K562 (cell line): Measurements from ENCODE around the gene PIGL. TPM values are rescaled to one million over a fixed set of nuclear protein-coding genes. Genes with fewer than 3 reads are reported as not detected.
"Not testable (repeated sequence)": the region's sequence is repeated elsewhere in the genome, so short reads cannot be mapped to it uniquely, and the experiment has no call there.

Experiments used
- ATAC-seq: fragments of 200-7000 bp; cut with Tn5 transposase; 3 replicates; pipeline ENCODE4 v1.9.1; 2020; ENCODE audit warnings: moderate library complexity
- BruUV-seq: library from RNA; stranded (reverse); fragments of 400-500 nt; replicated peaks from 2 replicates; lab custom pipeline; 2021; lab: Mats Ljungman, UMichigan
- CTCF ChIA-PET: fragments of 300-600 bp; formaldehyde crosslinking; extraction: SDS; loops from one replicate; lab custom pipeline; 2021; ENCODE audit warnings: low intra/inter-chr PET ratio; lab: Yijun Ruan, JAX
- POLR2A ChIA-PET: fragments of 300-600, 350-650 bp; sonication (Branson Sonifier 250); formaldehyde crosslinking; extraction: SDS; loops from one replicate; lab custom pipeline; 2021; ENCODE audit warnings: antibody characterized with exemption, inconsistent platforms; lab: Yijun Ruan, JAX
- DNase-seq, 4 experiments: peaks; one replicate each; pipeline versions ENCODE4 v3.0.0 to v3.0.0-alpha.2; 2011 to 2018; ENCODE audit warnings: low spot score in 3 of 4, mixed read lengths in 3 of 4; ENCODE audit errors: extremely low read depth in 1 of 4
- FAIRE-seq: peaks from 2 replicates; lab custom pipeline; 2011; peaks lifted over from hg19 to GRCh38; lab: Jason Lieb, UNC
- H2AFZ ChIP-seq: 2 replicates; pipeline ENCODE4 v1.6.0; 2011; ENCODE audit warnings: low read depth, low read length, control low read depth, inconsistent platforms
- H3K27ac ChIP-seq: fragments of 200-600 bp; 3 replicates; pipeline ENCODE4 v1.8.0; 2011; ENCODE audit warnings: low read depth, mild to moderate bottlenecking, control low read depth, inconsistent platforms, low read length, moderate library complexity, mixed read lengths; ENCODE audit errors: extremely low read depth
- H3K27me3 ChIP-seq, 2 experiments: fragments of 300-600 bp in 1 of 2; 2 replicates in 1 of 2; 3 replicates in 1 of 2; pipeline versions ENCODE4 v1.6.0 to v1.8.0; 2011; ENCODE audit warnings: inconsistent platforms in 2 of 2, low read length in 2 of 2, mild to moderate bottlenecking in 1 of 2, mixed read lengths in 1 of 2, moderate library complexity in 1 of 2; ENCODE audit not compliant: control insufficient read depth in 2 of 2, insufficient read depth in 2 of 2
- H3K36me3 ChIP-seq: fragments of 300-600 bp; 3 replicates; pipeline ENCODE4 v1.8.0; 2011; ENCODE audit warnings: mild to moderate bottlenecking, low read length, inconsistent platforms; ENCODE audit not compliant: control insufficient read depth, insufficient read depth
- H3K4me1 ChIP-seq, 2 experiments: fragments of 200-600 bp in 1 of 2; replicated peaks in 1 of 2; 2 replicates in 1 of 2; 3 replicates in 1 of 2; pipeline versions ENCODE4 v1.5.1 to v1.8.0; 2011; ENCODE audit warnings: inconsistent platforms in 2 of 2, low read length in 2 of 2, mild to moderate bottlenecking in 1 of 2, mixed read lengths in 1 of 2, moderate library complexity in 1 of 2; ENCODE audit not compliant: control insufficient read depth in 2 of 2, insufficient read depth in 2 of 2
- H3K4me2 ChIP-seq: 2 replicates; pipeline ENCODE4 v1.6.1; 2011; ENCODE audit warnings: low read length, control low read depth, inconsistent platforms, mixed read lengths; ENCODE audit not compliant: insufficient read depth
- H3K4me3 ChIP-seq: fragments of 200-600 bp; sonication (generic), shearing (Covaris generic); 2 replicates; pipeline ENCODE4 v1.5.1; 2016; ENCODE audit warnings: control low read depth, inconsistent platforms
- H3K79me2 ChIP-seq: fragments of 200-600 bp; 3 replicates; pipeline ENCODE4 v1.8.0; 2011; ENCODE audit warnings: low read length, inconsistent platforms; ENCODE audit not compliant: control insufficient read depth, insufficient read depth
- H3K9ac ChIP-seq, 2 experiments: 2 replicates each; pipeline versions ENCODE4 v1.6.0 to v1.6.1; 2011; ENCODE audit warnings: low read depth in 2 of 2, low read length in 2 of 2, control low read depth in 1 of 2, inconsistent platforms in 1 of 2, mild to moderate bottlenecking in 1 of 2, mixed read lengths in 1 of 2; ENCODE audit not compliant: insufficient read depth in 1 of 2
- H3K9me1 ChIP-seq: one replicate; pipeline ENCODE4 v1.6.0; 2011; ENCODE audit warnings: inconsistent platforms, mild to moderate bottlenecking, low read length, moderate library complexity; ENCODE audit not compliant: control insufficient read depth, insufficient read depth
- H3K9me3 ChIP-seq: replicated peaks from 2 replicates; pipeline ENCODE4 v1.5.1; 2011; ENCODE audit warnings: low read depth, low read length, inconsistent platforms; ENCODE audit not compliant: control insufficient read depth, insufficient read depth
- H4K20me1 ChIP-seq: replicated peaks from 2 replicates; pipeline ENCODE4 v1.6.1; 2011; ENCODE audit warnings: low read length, inconsistent platforms, mixed read lengths; ENCODE audit not compliant: control insufficient read depth, insufficient read depth
- RAD51 ChIP-seq: fragments of 450-650 bp; IDR thresholded peaks from 2 replicates; pipeline ENCODE4 v1.7.1; 2016; ENCODE audit warnings: low read depth, mild to moderate bottlenecking, borderline replicate concordance
- SPI1 ChIP-seq: IDR thresholded peaks from 2 replicates; pipeline ENCODE4 v1.6.1; 2011; ENCODE audit warnings: low read depth, low read length, control low read depth, borderline replicate concordance
- STAT5A ChIP-seq: IDR thresholded peaks from 2 replicates; pipeline ENCODE4 v1.6.1; 2012; ENCODE audit warnings: low read length, inconsistent platforms, borderline replicate concordance
- TFAM ChIP-seq: fragments of 250-450 bp; sonication (Bioruptor Pico); conservative IDR thresholded peaks from 2 replicates; pipeline ENCODE4 v1.5.0; 2021; ENCODE audit warnings: mild to moderate bottlenecking, moderate library complexity
- WGBS: fragments of 100-300 bp; shearing (Covaris generic); methylation state at CpG from one replicate; pipeline ENCODE4 v1.1.6; 2016; ENCODE audit warnings: low coverage, mixed read lengths; ENCODE audit not compliant: insufficient coverage; ENCODE audit errors: missing lambda C conversion rate; 5-methylcytosine and 5-hydroxymethylcytosine counted together
- in situ Hi-C: fragments of 300-500 bp; cut with MboI; formaldehyde crosslinking; loops from 4 replicates; pipeline ENCODE4 v1.15.0; 2018; ENCODE audit warnings: inconsistent platforms, mixed read lengths
- intact Hi-C: fragments of 100-400 bp; cut with micrococcal nuclease; formaldehyde crosslinking; loops from 2 replicates; pipeline ENCODE4 v1.14.2; 2022
- polyA plus RNA-seq, 8 experiments: library from polyadenylated mRNA; depleted of rRNA in 4 of 8; stranded (reverse) in 5 of 8; unstranded in 3 of 8; fragments of >200 nt; fragmentation: Nextera tagmentation in 2 of 8; fragmentation: Illumina TruSeq in 1 of 8; extraction: Ambion mirVana in 2 of 8; extraction: Trizol in 1 of 8; gene quantifications; 2 replicates each; pipeline versions ENCODE4 v1.2.1 to v1.2.3, GENCODE V29; 2011 to 2014; ENCODE audit warnings: inconsistent platforms in 1 of 8, missing spikeins in 1 of 8
- total RNA-seq, 7 experiments: library from RNA; depleted of rRNA in 6 of 7; stranded (reverse); fragments of >200 nt in 6 of 7; fragmentation: Illumina TruSeq in 2 of 7; extraction: Trizol in 2 of 7; gene quantifications; 2 replicates each; pipeline versions ENCODE4 v1.2.1 to v1.2.3, GENCODE V29; 2011 to 2021; ENCODE audit warnings: low replicate concordance in 1 of 7
- TF ChIP-seq, protein P1 (sequence below): fragments of 200-800 bp; sonication (Bioruptor generic); IDR thresholded peaks from 2 replicates; pipeline ENCODE4 v1.6.1; 2016; ENCODE audit warnings: missing genetic modification characterization, missing compliant biosample characterization
- TF ChIP-seq, protein P2 (sequence below), 2 experiments: fragments of 450-650 bp in 1 of 2; sonication (generic) in 1 of 2; formaldehyde crosslinking; conservative IDR thresholded peaks; 2 replicates each; pipeline versions ENCODE4 v1.4.0 to v1.8.1; 2020 to 2022; ENCODE audit warnings: mild to moderate bottlenecking in 1 of 2, missing genetic modification reagents in 1 of 2

The PIGL gene
- total and polyA plus RNA-seq, 9 of the 15 experiments (the other 6 are each of a cell fraction or from before 2014, with no cell fraction given) = 19.9 to 55.3 (median 29.6) TPM

DNA sequence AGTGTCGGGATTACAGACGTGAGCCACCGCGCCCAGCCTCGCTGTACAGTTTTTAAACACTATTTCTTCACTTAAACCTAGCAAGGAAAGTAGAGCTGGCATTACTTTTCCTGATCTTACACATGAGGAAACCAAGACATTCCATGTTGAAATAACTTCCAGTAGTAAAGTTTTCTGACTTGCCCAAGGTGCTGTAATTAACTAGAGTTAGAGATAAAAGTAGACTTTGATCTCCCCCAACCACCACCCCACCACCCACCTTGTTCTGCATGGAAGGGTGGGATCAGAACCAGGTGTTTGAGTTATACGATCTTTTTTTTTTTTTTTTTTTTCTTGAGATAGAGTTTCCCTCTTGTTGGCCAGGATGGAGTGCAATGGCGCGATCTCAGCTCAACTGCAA is 89.2 kb downstream of the PIGL start:
- intact Hi-C loops = no loop called here
- Histone ChIP-seq H3K4me3 (no peak overlapping the region), H3K79me2 (no peaks in the 10 kb centered on the region), H3K27me3 (no peaks in the 10 kb centered on the region), H3K4me2 (no peak overlapping the region), H4K20me1 (no peaks in the 10 kb centered on the region), H3K36me3 (peaks cover 5% of the 10 kb centered on the region; the same call in 2 of the 3 replicates), H3K27ac (no peak overlapping the region), H3K9ac (no peak overlapping the region), H3K9me1 (no peaks in the 10 kb centered on the region), H2AFZ (no peak overlapping the region), H3K4me1 (no peaks in the 10 kb centered on the region), H3K9me3 (no peaks in the 10 kb centered on the region)
- FAIRE-seq (no peak), ATAC-seq (no peak), DNase-seq (no peak)
- in situ Hi-C loops = no loop called here
- BruUV-seq = no TSS peak
- TF ChIP-seq TFAM (CRISPR knock-in tag) (no peak), RAD51 (no peak), SPI1 (no peak), STAT5A (no peak)
- TF ChIP-seq, protein P1, sequence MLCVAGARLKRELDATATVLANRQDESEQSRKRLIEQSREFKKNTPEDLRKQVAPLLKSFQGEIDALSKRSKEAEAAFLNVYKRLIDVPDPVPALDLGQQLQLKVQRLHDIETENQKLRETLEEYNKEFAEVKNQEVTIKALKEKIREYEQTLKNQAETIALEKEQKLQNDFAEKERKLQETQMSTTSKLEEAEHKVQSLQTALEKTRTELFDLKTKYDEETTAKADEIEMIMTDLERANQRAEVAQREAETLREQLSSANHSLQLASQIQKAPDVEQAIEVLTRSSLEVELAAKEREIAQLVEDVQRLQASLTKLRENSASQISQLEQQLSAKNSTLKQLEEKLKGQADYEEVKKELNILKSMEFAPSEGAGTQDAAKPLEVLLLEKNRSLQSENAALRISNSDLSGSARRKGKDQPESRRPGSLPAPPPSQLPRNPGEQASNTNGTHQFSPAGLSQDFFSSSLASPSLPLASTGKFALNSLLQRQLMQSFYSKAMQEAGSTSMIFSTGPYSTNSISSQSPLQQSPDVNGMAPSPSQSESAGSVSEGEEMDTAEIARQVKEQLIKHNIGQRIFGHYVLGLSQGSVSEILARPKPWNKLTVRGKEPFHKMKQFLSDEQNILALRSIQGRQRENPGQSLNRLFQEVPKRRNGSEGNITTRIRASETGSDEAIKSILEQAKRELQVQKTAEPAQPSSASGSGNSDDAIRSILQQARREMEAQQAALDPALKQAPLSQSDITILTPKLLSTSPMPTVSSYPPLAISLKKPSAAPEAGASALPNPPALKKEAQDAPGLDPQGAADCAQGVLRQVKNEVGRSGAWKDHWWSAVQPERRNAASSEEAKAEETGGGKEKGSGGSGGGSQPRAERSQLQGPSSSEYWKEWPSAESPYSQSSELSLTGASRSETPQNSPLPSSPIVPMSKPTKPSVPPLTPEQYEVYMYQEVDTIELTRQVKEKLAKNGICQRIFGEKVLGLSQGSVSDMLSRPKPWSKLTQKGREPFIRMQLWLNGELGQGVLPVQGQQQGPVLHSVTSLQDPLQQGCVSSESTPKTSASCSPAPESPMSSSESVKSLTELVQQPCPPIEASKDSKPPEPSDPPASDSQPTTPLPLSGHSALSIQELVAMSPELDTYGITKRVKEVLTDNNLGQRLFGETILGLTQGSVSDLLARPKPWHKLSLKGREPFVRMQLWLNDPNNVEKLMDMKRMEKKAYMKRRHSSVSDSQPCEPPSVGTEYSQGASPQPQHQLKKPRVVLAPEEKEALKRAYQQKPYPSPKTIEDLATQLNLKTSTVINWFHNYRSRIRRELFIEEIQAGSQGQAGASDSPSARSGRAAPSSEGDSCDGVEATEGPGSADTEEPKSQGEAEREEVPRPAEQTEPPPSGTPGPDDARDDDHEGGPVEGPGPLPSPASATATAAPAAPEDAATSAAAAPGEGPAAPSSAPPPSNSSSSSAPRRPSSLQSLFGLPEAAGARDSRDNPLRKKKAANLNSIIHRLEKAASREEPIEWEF = no peak
- TF ChIP-seq, protein P2, sequence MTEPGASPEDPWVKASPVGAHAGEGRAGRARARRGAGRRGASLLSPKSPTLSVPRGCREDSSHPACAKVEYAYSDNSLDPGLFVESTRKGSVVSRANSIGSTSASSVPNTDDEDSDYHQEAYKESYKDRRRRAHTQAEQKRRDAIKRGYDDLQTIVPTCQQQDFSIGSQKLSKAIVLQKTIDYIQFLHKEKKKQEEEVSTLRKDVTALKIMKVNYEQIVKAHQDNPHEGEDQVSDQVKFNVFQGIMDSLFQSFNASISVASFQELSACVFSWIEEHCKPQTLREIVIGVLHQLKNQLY (CRISPR knock-in tag; conservative IDR thresholded peaks at IDR 0.05) = no peak
- ChIA-PET CTCF (interaction anchor here (0.7 kb wide), 1 partner anchor 57 kb away, joined by 3 read pairs; no protein-coding TSS in a partner anchor), POLR2A (interaction anchor here (0.9 to 2.9 kb wide), 2 partner anchors 13 to 75 kb away, joined by 3 to 9 read pairs; partner anchors contain the start of gene UBB)
- 95% methylated on average over 5 of the region's 8 CpGs for WGBS

DNA sequence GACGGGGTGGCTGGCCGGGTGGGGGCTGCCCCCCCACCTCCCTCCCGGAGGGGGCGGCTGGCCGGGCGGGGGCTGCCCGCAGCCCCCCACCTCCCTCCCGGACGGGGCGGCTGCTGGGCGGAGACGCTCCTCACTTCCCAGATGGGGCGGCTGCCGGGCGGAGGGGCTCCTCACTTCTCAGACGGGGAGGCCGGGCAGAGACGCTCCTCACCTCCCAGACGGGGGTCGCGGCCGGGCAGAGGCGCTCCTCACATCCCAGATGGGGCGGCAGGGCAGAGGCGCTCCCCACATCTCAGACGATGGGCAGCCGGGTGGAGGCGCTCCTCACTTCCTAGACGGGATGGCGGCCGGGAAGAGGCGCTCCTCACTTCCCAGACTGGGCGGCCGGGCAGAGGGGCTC is 95.1 kb downstream of the PIGL start:
- intact Hi-C loops, H3K4me3 ChIP-seq, H2AFZ ChIP-seq, BruUV-seq, H3K4me2 ChIP-seq, POLR2A ChIA-PET, CTCF ChIA-PET, H3K79me2 ChIP-seq, DNase-seq, H3K27ac ChIP-seq, ATAC-seq, H3K27me3 ChIP-seq, H3K9me1 ChIP-seq, H3K9me3 ChIP-seq, FAIRE-seq, H3K9ac ChIP-seq, H3K36me3 ChIP-seq, in situ Hi-C loops: not testable (repeated sequence)
- H4K20me1 ChIP-seq = peaks cover 14% of the 10 kb centered on the region
- WGBS = no CpG with 5 or more reads among the region's 34 CpGs
- peaks cover 0 to 14% of the 10 kb centered on the region in 2 experiments; a peak in 3 of 5 replicates for H3K4me1 ChIP-seq
